HEK293 (cell line): Measurements from ENCODE around the gene TIMM10.

Experiments
- CTCF ChIP-seq: fragments of 450-650 bp; formaldehyde crosslinking; IDR thresholded peaks from 2 replicates; pipeline ENCODE4 v1.5.1; 2016; ENCODE audit warnings: missing biosample characterization, missing genetic modification characterization
- KLF1 ChIP-seq: fragments of 450-650 bp; formaldehyde crosslinking; IDR thresholded peaks from 2 replicates; pipeline ENCODE4 v1.5.1; 2016; ENCODE audit warnings: missing biosample characterization, missing genetic modification characterization
- MEIS1 ChIP-seq: sonication (generic); formaldehyde crosslinking; IDR thresholded peaks from 2 replicates; pipeline ENCODE4 v1.8.1; 2022; ENCODE audit warnings: missing genetic modification reagents, mild to moderate bottlenecking, borderline replicate concordance
- YY1 ChIP-seq: fragments of 450-650 bp; formaldehyde crosslinking; IDR thresholded peaks from 2 replicates; pipeline ENCODE4 v1.5.1; 2018; ENCODE audit warnings: missing biosample characterization, missing genetic modification characterization
- ZBTB11 ChIP-seq: fragments of 450-650 bp; formaldehyde crosslinking; conservative IDR thresholded peaks from 2 replicates; pipeline ENCODE4 v1.5.1; 2016; ENCODE audit warnings: low read depth, missing biosample characterization, missing genetic modification characterization
- ZBTB8A ChIP-seq: fragments of 450-650 bp; formaldehyde crosslinking; IDR thresholded peaks from 2 replicates; pipeline ENCODE4 v1.5.1; 2016; ENCODE audit warnings: missing biosample characterization, missing genetic modification characterization
- ZNF132 ChIP-seq: fragments of 450-650 bp; formaldehyde crosslinking; IDR thresholded peaks from 2 replicates; pipeline ENCODE4 v1.5.1; 2017; ENCODE audit warnings: missing biosample characterization, missing genetic modification characterization, borderline replicate concordance
- ZNF18 ChIP-seq: fragments of 450-650 bp; formaldehyde crosslinking; IDR thresholded peaks from 2 replicates; pipeline ENCODE4 v1.5.1; 2016; ENCODE audit warnings: missing biosample characterization, missing genetic modification characterization
- ZNF510 ChIP-seq: fragments of 450-650 bp; formaldehyde crosslinking; IDR thresholded peaks from 2 replicates; pipeline ENCODE4 v1.5.1; 2018; ENCODE audit warnings: mild to moderate bottlenecking, missing genetic modification characterization, missing biosample characterization; ENCODE audit not compliant: insufficient replicate concordance
- ZNF747 ChIP-seq: fragments of 450-650 bp; formaldehyde crosslinking; IDR thresholded peaks from 2 replicates; pipeline ENCODE4 v1.5.1; 2016; ENCODE audit warnings: missing biosample characterization, missing genetic modification characterization
- ZSCAN5A ChIP-seq: fragments of 450-650 bp; formaldehyde crosslinking; IDR thresholded peaks from 2 replicates; pipeline ENCODE4 v1.5.1; 2016; ENCODE audit warnings: missing biosample characterization, missing genetic modification characterization

GRCh38 chr11:57574061-57574460 is 43.5 kb upstream of the TIMM10 start:
- TF ChIP-seq CTCF (no peak), ZNF747 (no peak), ZBTB8A (tag by site-specific recombination) (no peak), ZSCAN5A (tag by site-specific recombination) (no peak), ZNF510 (tag by site-specific recombination) (no peak), ZNF132 (tag by site-specific recombination) (no peak), MEIS1 (CRISPR knock-in tag) (no peak), ZNF18 (tag by site-specific recombination) (no peak), KLF1 (tag by site-specific recombination) (no peak), ZBTB11 (tag by site-specific recombination) (no peak), YY1 (tag by site-specific recombination) (no peak)
